HL-60/S4 (cell line): ENCODE data around the gene PROK1.

ENCODE experiments used
- in situ Hi-C: fragments of 300-500 bp; cut with MboI; formaldehyde crosslinking; loops from 2 replicates; pipeline ENCODE4 v1.14.3; 2022; ENCODE audit warnings: low sequenced_read_pairs

Gene PROK1

DNA sequence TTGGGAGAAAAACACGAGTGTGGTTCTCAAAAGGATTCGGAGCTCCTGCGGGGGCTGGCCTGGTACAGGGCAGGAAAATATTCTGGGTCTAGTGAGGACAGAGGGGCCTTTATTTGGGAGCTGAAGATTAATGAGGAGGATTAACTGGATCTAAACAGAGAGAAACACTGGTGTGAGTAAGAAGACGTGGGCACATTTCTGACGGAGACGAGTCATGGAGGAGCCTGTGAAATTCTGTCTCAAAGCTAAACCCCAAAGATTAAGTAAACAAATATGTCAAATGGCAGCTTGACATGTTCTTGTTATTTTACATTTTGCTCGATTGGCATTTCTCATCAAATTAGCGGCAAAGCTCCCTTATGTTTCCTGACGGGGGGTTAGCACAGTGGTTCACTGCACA lies 12.8 kb downstream of the PROK1 start:
- in situ Hi-C loops: no loop called here

- in situ Hi-C loops: no loop called here
Measured at GRCh38 chr1:110464340-110464739, 13.4 kb downstream of the PROK1 start.

DNA sequence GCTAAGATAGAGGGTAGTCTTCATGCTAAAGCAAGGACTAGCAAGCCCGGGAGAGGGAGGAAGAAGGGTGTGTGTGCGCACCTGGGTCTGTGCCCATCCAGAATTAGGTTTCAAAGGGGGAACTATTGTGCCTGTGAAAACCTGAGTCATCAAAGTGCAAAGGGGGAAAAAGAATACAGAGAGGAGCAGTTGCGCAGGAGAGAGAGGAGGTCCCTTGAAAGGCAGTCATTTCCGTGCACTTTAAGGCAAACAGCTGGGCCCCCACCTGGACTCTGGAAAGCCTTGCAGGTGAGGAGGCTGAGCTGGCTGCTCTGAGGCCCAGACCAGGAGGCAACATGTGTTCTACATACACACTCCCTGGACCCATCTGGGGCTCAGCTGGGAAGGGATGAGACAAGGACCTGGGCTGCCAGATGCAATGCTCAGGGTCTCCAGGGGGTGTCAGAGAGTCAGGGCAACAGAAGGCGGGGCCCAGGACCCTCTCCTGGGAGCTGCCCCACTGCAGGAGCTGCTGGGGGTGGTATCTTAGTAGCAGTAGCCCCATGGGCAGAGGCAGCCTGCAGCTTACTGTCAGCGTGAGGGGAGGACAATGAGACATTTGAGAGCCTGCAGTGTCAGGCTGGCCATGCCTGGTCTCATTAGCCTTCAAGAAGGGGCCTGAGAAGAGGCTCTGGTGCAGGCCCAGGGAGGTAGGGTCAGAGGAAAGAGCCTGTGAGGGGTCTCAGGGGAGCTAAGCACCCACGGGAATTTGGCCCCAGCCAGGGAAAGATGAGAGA lies 14.3 kb downstream of the PROK1 start:
- in situ Hi-C loops: no loop called here

DNA sequence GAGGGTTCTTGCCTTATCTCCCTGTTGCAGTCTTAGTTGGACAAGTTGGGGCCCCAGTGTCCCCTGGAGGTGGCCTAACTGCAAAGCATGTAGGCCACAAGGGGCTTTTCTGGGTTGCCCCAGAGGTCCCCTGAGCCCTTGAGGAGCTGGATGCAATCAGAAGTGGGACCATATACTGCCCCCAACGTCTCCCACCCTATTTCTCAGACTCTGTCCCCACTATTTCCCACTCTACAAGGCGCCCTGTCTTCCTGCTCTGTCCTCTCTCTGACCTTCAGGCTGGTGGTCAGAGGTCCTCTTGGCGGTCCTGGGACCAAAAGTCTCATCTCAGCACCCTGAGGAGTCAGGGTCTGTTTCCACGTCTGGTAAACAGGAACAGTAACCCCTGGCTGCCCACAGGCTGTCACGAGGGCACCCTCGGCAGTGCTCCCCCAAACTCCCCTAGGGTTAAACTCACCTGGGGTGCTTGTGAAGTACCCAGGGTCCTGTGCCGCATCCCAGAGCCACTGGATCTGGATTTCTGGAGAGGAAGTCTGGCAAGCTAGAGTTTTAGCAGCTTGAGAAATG lies 14.9 kb downstream of the PROK1 start:
- in situ Hi-C loops: no loop called here

DNA sequence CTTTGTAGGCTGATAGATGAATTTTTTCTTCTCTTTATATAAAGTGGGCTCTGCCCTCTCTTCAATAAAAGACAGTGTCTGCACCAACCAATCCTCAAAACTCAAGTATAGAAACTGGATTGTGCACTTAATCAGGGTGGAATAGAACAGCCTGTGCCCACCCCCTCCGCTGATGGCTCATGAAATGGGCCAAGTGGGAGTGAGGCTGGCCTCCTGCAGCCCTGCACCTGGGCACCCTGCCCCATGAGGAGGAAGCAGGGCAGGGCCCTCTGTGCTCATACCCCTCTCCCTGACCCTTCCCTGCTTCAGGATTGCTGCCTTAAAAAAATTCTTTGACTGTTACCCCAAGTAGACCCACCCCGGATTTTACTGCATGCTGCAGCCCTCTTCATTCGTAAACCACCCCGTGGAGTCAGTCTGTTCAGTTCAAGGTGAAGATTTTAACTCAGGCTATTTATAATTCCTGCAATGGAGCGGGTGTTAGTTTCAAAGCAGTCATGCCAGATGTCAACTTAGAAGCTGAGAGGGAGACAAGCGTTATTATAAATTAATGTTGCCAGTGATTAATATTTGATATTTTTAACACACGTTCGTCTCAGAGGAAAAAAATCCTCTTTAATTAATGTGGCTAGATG lies 15.8 kb downstream of the PROK1 start:
- in situ Hi-C loops: no loop called here

DNA sequence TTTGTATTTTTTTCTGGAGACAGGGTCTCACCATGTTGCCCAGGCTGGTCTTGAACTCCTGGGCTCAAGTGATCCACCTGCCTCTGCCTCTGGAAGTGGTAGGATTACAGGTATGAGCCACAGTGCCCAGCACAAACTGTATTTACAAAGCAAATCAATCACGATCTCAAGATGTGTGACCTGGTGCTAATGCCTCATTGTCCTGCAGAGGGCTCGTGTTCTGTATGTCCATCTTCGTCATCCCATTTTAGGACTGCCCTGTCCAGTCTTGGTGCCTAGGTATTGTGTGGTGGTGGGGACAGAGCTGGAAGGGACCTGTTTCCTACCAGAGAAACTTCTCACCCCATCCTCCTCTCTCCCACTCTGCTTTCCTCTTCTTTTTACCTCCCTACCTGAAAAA lies 20.2 kb downstream of the PROK1 start:
- in situ Hi-C loops: loop anchor here (10.0 kb wide), 1 partner anchor 156 kb away; no protein-coding TSS in a partner anchor

DNA sequence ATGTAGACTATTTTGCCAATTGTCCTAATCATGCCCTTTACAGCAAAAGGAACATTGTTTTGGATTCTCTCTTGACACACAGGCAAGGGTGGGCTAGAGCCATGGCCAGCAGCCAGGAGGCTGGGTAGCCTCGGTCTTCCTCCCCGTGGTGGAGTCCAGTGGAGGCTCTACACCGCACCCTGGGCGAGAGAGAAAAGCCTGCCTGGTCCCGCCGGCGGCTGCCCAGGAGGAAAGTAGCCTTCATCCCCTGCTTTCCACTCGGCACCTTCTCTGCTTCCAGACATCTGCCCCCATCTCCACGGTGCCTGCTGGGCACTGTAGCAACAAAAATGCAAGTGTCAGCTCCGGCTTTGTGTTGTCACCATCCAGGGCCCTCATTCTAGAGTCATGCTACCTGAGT lies 21.6 kb downstream of the PROK1 start:
- in situ Hi-C loops: loop anchor here (10.0 kb wide), 1 partner anchor 158 kb away; no protein-coding TSS in a partner anchor

- in situ Hi-C loops: loop anchor here (10.0 kb wide), 1 partner anchor 160 kb away; no protein-coding TSS in a partner anchor
Measured at GRCh38 chr1:110474444-110474843, 23.5 kb downstream of the PROK1 start.

GRCh38 chr1:110475362-110476027 lies 24.5 kb downstream of the PROK1 start:
- in situ Hi-C loops: loop anchor here (10.0 kb wide), 1 partner anchor 161 kb away; no protein-coding TSS in a partner anchor

DNA sequence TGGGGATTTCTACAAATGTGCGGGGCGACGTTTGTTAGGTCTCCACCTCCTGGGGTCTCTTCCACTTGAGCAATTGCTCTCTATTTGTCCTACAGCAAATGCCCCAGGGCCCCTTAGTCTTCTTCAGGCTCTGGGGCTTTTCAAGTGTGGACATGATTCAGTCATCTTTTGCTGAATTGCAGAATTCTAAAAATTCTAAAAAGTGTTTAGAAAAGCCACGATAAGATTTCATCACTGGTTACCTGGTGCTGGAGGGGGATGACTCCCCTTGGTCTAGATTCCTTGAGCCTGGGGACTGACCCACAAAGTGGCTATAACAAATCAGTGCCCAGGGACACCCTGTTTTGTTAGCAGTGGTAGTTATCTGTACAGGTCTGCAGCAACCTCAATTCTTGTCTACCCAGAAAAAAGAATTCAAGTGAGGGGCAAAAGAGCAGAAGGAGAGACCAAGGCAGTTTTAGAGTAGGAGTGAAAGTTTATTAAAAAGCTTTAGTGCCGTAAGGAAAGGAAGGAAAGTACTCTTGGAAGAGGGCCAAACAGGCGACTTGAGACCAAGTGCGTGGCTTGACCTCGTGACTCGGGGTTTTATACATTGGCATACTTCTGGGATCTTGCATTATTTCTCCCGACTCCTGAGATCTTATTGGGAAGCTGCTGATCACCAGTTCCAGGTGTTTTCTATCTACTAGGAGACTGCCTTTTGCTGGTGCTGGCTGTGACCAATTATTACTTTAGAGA lies 25.2 kb downstream of the PROK1 start:
- in situ Hi-C loops: loop anchor here (10.0 kb wide), 1 partner anchor 161 kb away; no protein-coding TSS in a partner anchor

GRCh38 chr1:110477041-110477440 lies 26.1 kb downstream of the PROK1 start:
- in situ Hi-C loops: loop anchor here (10.0 kb wide), 1 partner anchor 162 kb away; no protein-coding TSS in a partner anchor

GRCh38 chr1:110477445-110477957 lies 26.6 kb downstream of the PROK1 start:
- in situ Hi-C loops: loop anchor here (10.0 kb wide), 1 partner anchor 163 kb away; no protein-coding TSS in a partner anchor

DNA sequence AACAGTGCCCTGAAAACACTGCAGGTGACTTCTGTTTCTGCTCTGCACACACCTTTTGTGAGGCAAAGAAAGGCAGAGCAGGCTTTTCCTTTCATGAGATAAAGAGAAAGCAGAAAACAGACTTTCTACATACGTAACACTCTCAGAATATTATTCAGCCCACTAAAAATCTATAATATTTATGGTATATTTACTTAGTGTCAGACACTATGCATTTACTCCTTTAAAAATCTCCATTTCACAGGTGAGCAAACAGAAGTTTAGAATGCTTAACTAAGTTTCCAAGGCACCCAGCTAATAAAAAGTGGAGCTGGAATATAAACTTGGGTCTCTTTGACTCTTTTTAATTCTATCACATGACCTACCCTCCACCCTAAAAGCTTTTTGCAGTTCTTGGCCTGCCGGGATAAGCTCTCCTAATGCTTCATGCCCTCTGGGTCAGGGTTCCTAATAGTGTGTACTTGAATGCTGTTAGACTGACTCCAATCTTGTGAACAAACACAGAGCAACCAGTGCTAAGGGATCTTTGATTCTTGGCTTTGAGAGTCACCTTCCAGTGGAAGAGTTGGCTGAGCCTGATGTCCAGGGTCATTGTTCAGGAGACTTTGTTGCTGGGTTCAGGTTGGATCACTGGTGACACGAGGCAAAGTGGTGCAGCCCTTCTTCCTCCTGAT lies 27.2 kb downstream of the PROK1 start:
- in situ Hi-C loops: loop anchor here (10.0 kb wide), 1 partner anchor 163 kb away; no protein-coding TSS in a partner anchor

- in situ Hi-C loops: loop anchor here (10.0 kb wide), 1 partner anchor 164 kb away; no protein-coding TSS in a partner anchor
Measured at GRCh38 chr1:110478886-110479285, 27.9 kb downstream of the PROK1 start.

GRCh38 chr1:110480356-110481096 lies 29.6 kb downstream of the PROK1 start:
- in situ Hi-C loops: no loop called here

DNA sequence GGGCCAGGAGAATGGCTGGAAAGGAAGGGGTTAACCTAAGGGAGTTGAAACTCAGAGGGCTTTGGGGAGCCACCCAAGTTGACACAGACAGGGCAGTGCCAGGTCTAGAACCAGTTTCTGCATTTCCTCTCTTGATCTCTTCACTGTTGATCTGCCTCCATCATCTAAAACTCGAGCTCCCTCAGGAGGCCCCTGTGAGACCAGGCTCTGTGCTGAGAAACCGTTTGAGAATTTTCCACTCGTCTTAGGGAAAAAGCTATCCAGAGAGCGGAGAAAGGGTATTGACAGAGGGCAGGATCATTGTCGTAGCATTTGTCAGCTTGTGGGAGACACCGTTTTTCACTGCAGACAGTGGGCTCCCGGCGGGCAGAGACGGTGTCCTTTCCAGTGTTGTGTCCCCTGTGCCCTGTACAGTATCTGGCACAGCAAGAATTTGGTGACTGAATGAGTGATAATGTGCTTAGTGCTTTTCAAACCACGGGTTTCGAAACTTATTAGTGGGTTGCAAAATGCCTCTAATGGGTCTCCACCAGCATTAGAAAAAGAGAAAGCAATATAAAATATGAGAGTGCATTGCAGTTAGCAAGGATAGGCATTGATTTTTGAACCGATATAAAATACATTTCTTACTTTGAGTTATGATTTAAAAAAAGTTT lies 31.1 kb downstream of the PROK1 start:
- in situ Hi-C loops: no loop called here

DNA sequence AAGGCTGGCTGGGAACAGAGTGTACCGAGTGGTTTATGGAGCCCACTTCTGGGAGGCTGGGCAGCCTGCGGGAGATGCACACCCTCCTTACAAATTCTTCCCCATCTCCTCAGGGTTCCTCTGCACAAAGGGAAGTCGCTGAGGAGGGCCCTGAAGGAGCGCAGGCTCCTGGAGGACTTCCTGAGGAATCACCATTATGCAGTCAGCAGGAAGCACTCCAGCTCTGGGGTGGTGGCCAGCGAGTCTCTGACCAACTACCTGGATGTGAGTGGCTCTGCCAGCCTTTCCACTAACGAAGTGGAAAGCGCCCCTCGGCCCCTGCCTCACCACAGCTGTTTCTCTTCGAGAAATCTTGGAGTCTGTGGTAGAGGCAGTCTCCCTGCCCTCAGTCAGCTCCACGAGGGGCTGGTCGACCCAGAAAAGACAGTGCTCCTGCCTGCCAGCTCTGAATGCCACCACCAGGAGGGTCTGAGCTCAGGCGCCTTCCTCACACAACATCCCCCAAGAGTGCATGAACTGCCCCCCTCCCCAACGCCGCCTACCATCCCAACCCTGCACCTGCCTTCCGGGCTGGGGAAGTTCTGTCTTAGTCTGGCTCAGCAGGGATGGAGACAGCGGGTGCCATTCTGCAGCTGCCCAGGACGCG lies 31.8 kb downstream of the PROK1 start:
- in situ Hi-C loops: no loop called here

GRCh38 chr1:110483308-110483685 lies 32.3 kb downstream of the PROK1 start:
- in situ Hi-C loops: no loop called here
